BLaER1 (cell line): ENCODE results near the gene VSIG10L2.
A peak's percentile ranks its signal among the peaks of the same experiment; 100 is the strongest.

Source experiments
- H3K27ac ChIP-seq: shearing (Covaris generic); formaldehyde crosslinking; 2 replicates; pipeline ENCODE4 v1.8.1; 2022
- H3K27me3 ChIP-seq: shearing (Covaris generic); formaldehyde crosslinking; 2 replicates; pipeline ENCODE4 v1.8.1; 2022
- H3K36me3 ChIP-seq: shearing (Covaris generic); formaldehyde crosslinking; 2 replicates; pipeline ENCODE4 v1.8.1; 2022
- H3K4me1 ChIP-seq: shearing (Covaris generic); formaldehyde crosslinking; 2 replicates; pipeline ENCODE4 v1.8.1; 2022
- H3K4me2 ChIP-seq: shearing (Covaris generic); formaldehyde crosslinking; 2 replicates; pipeline ENCODE4 v1.8.1; 2022
- H3K4me3 ChIP-seq: shearing (Covaris generic); formaldehyde crosslinking; 2 replicates; pipeline ENCODE4 v1.8.1; 2022
- H3K9ac ChIP-seq: shearing (Covaris generic); formaldehyde crosslinking; 2 replicates; pipeline ENCODE4 v1.8.1; 2022
- H3K9me3 ChIP-seq: shearing (Covaris generic); formaldehyde crosslinking; 2 replicates; pipeline ENCODE4 v1.8.1; 2022
- H4K20me1 ChIP-seq: shearing (Covaris generic); formaldehyde crosslinking; 2 replicates; pipeline ENCODE4 v1.8.1; 2022
- Cebpa-rat ChIP-seq: shearing (Covaris generic); IDR thresholded peaks from 2 replicates; pipeline ENCODE4 v1.8.1; 2022

Gene VSIG10L2

DNA sequence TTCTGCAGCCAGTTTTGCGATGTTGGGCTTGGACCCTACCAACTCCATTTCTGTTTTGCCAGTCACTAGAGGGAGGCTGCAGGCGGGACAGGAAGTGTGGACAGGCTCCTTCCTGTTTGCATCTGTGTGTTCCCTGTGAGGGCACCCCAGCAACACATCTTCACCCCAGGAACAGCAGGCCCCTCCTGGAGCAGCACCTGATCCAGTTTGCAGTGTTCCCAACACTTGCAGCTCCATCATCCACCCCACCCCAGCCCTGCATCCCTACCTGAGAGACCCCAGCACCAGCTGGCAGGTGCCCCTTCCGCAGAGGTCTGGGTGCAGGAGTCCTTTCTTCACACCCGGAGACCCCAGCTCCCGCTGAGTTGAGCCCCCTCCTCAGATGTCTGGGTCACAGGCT lies 7.4 kb upstream of the VSIG10L2 start:
- H4K20me1 ChIP-seq: no peaks in the 10 kb centered on the region
- peaks cover 34% of the 10 kb centered on the region for H3K4me1 ChIP-seq
- no peaks in the 10 kb centered on the region for H3K9me3 ChIP-seq
- TF ChIP-seq Cebpa-rat: no peak
- no peaks in the 10 kb centered on the region for H3K27me3 ChIP-seq
- H3K9ac ChIP-seq: no peak overlapping the region
- no peak overlapping the region for H3K27ac ChIP-seq
- peak overlapping the region; percentile 48 for H3K4me2 ChIP-seq
- H3K36me3 ChIP-seq: no peaks in the 10 kb centered on the region
- H3K4me3 ChIP-seq: no peak overlapping the region

- TF ChIP-seq Cebpa-rat: no peak
- Histone ChIP-seq H3K4me3 (no peak overlapping the region), H3K4me2 (no peak overlapping the region), H4K20me1 (no peaks in the 10 kb centered on the region), H3K9ac (no peak overlapping the region), H3K4me1 (peaks cover 34% of the 10 kb centered on the region), H3K27ac (no peak overlapping the region), H3K9me3 (no peaks in the 10 kb centered on the region), H3K27me3 (no peaks in the 10 kb centered on the region), H3K36me3 (no peaks in the 10 kb centered on the region)
Measured at GRCh38 chr11:125939081-125939521, 6.7 kb upstream of the VSIG10L2 start.

DNA sequence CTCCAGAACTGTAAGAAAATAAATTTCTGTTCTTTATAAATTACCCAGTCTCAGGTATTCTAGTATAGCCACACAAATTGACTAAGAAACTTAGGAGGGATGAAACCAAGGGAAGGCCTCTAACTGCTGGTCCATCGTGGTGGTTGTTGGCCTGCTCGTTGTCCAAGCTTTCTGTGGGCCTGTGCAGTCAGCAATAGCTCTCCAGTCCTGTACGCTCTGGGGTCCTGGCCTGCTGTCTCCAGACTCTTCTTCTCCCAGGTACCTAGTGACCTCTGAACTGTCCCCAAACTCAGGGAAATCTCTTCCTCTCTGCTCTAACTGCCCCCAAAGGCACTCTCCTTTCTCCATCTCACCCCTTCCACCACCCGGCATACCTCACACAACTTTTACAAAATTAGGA lies 5.7 kb upstream of the VSIG10L2 start:
- Histone ChIP-seq H4K20me1 (no peaks in the 10 kb centered on the region), H3K36me3 (no peaks in the 10 kb centered on the region), H3K4me2 (no peak overlapping the region), H3K4me3 (no peak overlapping the region), H3K9ac (no peak overlapping the region), H3K9me3 (no peaks in the 10 kb centered on the region), H3K27ac (no peak overlapping the region), H3K27me3 (no peaks in the 10 kb centered on the region), H3K4me1 (peaks cover 34% of the 10 kb centered on the region)
- no peak for TF ChIP-seq Cebpa-rat

DNA sequence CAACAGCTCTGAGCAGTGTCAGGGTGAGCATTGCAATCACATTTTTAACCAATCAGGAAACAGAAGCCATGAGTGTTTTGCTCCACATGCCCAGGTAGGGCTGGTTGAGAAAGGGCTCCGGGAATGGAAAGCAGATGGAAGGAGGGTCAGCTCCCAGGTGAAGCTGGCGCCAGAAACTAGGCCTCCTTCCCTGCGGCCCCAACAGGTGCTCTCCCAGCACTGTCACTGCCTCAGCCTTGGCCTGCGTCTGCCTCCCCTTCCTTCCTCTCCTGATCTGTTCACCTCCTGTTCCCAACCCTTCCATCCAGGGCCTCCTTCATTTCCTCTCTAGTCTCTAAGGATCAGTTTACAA lies 4.6 kb upstream of the VSIG10L2 start:
- H3K4me2 ChIP-seq: peak overlapping the region; percentile 73

DNA sequence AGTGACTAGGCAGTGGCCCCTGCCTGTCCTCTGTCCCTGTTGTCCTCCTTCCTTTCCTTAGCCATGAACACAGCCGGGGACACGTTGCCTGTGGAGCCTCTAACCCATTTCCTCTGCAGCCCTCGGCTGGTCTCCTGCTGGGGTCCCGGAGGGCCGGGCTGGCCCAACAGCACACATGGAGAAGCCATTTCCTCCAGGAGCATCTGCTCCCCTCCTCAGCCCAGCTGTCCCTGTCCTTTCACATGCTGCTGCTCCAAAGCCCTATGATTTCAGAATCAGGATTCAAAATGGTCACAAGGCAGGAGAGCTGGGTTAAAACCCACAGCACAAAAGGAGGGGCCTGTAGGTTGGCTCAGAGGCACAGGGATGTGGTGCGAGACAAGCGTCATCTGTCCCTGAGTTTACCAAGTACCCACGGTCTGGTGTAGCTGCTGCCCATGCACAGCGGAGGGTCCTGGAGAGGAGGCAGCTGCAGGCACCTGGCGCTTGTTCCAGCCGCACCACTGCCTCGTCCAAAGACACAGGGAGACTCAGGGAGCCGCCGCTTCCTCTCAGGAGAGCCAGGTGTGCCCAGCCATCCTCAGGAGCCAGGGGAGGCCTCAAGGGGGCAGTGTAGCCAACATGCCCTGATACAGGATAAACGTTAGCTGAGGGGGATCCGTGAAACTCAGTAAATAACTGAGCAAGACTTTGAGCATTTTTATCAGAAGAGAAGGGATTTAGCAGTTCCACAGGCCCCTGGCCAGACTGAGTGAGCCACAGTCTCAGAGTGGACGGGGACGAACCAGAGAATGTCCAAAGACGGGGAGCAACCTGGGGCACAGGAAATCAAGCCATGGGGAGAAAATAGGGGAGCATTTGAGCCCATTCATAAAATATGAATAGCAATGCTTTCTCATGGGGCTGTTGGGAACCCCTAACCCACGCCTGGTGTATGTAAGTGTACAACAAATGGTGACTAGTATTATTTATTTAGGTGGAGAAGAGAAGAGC lies 3.9 kb upstream of the VSIG10L2 start:
- TF ChIP-seq Cebpa-rat: no peak
- peak overlapping the region; percentile 7; the same call in 1 of the 2 replicates for H3K9ac ChIP-seq
- peaks cover 49% of the 10 kb centered on the region for H3K4me1 ChIP-seq
- no peaks in the 10 kb centered on the region for H4K20me1 ChIP-seq
- no peaks in the 10 kb centered on the region for H3K36me3 ChIP-seq
- peak overlapping the region; percentile 73 for H3K4me2 ChIP-seq
- H3K27me3 ChIP-seq: no peaks in the 10 kb centered on the region
- H3K9me3 ChIP-seq: no peaks in the 10 kb centered on the region
- no peak overlapping the region for H3K4me3 ChIP-seq
- peak overlapping the region; percentile 64 for H3K27ac ChIP-seq

More for the DNA sequence above, 4.6 kb upstream of the VSIG10L2 start:
- Histone ChIP-seq H3K4me3 (no peak overlapping the region), H3K9me3 (no peaks in the 10 kb centered on the region), H3K27me3 (no peaks in the 10 kb centered on the region), H4K20me1 (no peaks in the 10 kb centered on the region), H3K4me1 (peaks cover 42% of the 10 kb centered on the region), H3K9ac (no peak overlapping the region; the same call in 1 of the 2 replicates), H3K27ac (peak overlapping the region; percentile 64), H3K36me3 (no peaks in the 10 kb centered on the region)
- no peak for TF ChIP-seq Cebpa-rat

GRCh38 chr11:125942771-125943428 lies 2.9 kb upstream of the VSIG10L2 start:
- Histone ChIP-seq H4K20me1 (no peaks in the 10 kb centered on the region), H3K36me3 (no peaks in the 10 kb centered on the region), H3K27ac (no peak overlapping the region), H3K4me3 (no peak overlapping the region), H3K27me3 (no peaks in the 10 kb centered on the region), H3K9me3 (no peaks in the 10 kb centered on the region), H3K4me2 (peak overlapping the region; percentile 73), H3K9ac (no peak overlapping the region), H3K4me1 (peaks cover 58% of the 10 kb centered on the region)
- no peak for TF ChIP-seq Cebpa-rat

- Histone ChIP-seq H3K9me3 (no peaks in the 10 kb centered on the region), H3K27me3 (no peaks in the 10 kb centered on the region)
- no peak for TF ChIP-seq Cebpa-rat
Measured at GRCh38 chr11:125943661-125944349, 2.0 kb upstream of the VSIG10L2 start.

DNA sequence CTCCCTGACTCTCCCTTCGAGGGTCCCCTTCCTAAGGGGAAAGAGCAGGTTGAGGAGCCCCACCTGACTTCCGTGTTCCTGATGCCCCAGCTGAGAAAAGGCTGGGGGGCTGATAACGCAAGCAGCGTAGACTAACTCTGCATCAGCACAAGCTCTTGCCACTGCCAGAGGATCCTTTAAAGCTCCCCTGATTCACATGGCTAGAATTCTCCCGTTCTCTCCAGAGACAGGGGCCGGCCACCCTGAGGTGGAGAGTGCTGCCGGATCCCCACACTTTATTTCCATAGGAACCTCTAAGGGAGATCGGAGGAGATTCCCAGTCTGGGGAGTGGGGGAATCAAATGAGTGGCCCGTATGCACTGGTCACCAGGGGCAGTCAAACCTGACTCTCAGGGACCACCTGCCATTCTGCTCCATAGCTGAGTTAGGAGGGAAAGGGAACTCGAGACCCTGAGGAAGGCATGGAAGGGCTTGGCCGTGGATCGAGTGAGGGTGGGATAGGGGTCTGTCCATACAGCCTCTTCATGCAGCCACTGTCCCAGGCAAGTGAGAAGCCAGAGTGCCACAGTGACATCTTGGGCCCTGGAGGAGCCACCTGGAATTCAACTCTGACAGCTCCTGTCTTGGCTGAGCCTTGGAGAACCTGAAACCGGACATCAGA lies 1.4 kb upstream of the VSIG10L2 start:
- Histone ChIP-seq H3K27me3 (no peaks in the 10 kb centered on the region), H3K4me2 (no peak overlapping the region), H4K20me1 (no peaks in the 10 kb centered on the region), H3K9ac (no peak overlapping the region), H3K9me3 (no peaks in the 10 kb centered on the region), H3K36me3 (no peaks in the 10 kb centered on the region), H3K27ac (no peak overlapping the region), H3K4me3 (no peak overlapping the region), H3K4me1 (peaks cover 58% of the 10 kb centered on the region)
- TF ChIP-seq Cebpa-rat: no peak

More at GRCh38 chr11:125943661-125944349, 2.0 kb upstream of the VSIG10L2 start:
- no peak overlapping the region for H3K4me3 ChIP-seq
- no peak overlapping the region for H3K4me2 ChIP-seq
- H3K27ac ChIP-seq: no peak overlapping the region
- peaks cover 60% of the 10 kb centered on the region for H3K4me1 ChIP-seq
- no peaks in the 10 kb centered on the region for H3K36me3 ChIP-seq
- H3K9ac ChIP-seq: no peak overlapping the region
- no peaks in the 10 kb centered on the region for H4K20me1 ChIP-seq
